GM12873 (cell line): Measurements from ENCODE around the gene PPARD.
A peak's percentile ranks its signal among the peaks of the same experiment; 100 is the strongest.

ENCODE experiments used
- TF ChIP-seq, protein P1 (sequence below): IDR thresholded peaks from 2 replicates; pipeline ENCODE4 v1.5.1; 2012; ENCODE audit warnings: low read depth, mild to moderate bottlenecking, moderate library complexity, low read length, control low read depth; ENCODE audit not compliant: insufficient read depth; ENCODE audit errors: missing control alignments

The PPARD gene

DNA sequence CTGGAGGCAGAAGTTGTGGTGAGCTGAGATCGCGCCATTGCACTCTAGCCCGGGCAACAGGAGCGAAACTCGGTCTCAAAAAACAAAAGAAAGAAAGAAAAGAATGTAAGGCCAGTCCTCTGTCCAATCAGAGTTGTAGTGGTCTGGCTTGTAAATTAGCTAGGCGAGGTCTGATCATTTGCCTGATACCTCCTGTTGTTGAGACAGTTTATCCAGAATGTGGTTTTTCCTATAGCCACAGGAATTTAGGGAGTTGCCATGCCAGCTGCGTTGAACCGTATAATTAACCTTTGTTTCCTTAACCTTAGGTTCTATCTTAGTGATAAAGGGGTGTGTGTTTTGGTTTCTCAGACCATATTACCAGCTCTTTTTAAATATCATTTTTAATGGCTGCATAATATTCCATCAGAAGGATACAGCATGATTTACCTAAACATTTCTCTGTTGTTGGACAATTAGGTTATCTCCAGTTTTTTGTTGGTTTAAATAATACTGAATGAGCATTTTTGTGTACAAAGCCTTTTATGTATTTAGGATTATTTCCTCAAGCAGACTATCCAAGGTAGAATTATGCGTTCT lies 11.7 kb upstream of the PPARD start:
- TF ChIP-seq, protein P1, sequence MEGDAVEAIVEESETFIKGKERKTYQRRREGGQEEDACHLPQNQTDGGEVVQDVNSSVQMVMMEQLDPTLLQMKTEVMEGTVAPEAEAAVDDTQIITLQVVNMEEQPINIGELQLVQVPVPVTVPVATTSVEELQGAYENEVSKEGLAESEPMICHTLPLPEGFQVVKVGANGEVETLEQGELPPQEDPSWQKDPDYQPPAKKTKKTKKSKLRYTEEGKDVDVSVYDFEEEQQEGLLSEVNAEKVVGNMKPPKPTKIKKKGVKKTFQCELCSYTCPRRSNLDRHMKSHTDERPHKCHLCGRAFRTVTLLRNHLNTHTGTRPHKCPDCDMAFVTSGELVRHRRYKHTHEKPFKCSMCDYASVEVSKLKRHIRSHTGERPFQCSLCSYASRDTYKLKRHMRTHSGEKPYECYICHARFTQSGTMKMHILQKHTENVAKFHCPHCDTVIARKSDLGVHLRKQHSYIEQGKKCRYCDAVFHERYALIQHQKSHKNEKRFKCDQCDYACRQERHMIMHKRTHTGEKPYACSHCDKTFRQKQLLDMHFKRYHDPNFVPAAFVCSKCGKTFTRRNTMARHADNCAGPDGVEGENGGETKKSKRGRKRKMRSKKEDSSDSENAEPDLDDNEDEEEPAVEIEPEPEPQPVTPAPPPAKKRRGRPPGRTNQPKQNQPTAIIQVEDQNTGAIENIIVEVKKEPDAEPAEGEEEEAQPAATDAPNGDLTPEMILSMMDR: no peak

DNA sequence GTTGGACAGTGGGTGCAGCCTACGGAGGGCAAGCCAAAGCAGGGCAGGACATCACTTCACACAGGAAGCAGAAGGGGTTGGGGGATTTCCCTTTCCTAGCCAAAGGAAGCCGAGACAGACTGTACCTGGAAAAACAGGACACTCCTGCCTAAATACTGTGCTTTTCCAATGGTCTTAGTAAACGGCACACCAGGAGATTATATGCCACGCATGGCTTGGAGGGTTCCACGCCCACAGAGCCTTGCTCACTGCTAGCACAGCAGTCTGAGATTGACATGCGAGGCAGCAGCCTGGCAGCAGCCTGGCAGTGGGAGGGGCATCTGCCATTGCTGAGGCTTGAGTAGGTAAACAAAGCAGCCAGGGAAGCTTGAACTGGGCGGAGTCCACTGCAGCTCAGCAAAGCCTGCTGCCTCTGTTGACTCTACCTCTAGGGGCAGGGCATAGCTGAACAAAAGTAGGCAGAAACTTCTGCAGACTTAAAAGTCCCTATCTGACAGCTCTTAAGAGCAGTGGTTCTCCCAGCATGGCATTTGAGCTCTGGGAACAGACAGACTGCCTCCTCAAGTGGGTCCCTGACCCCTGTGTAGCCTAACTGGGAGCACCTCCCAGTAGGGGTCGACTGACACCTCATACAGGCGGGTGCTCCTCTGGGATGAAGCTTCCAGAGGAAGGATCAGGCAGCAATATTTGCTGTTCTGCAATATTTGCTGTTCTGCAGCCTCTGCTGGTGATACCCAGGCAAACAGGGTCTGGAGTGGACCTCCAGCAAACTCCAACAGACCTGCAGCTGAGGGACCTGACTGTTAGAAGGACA lies 10.1 kb upstream of the PPARD start:
- TF ChIP-seq, protein P1: peak; percentile 28

DNA sequence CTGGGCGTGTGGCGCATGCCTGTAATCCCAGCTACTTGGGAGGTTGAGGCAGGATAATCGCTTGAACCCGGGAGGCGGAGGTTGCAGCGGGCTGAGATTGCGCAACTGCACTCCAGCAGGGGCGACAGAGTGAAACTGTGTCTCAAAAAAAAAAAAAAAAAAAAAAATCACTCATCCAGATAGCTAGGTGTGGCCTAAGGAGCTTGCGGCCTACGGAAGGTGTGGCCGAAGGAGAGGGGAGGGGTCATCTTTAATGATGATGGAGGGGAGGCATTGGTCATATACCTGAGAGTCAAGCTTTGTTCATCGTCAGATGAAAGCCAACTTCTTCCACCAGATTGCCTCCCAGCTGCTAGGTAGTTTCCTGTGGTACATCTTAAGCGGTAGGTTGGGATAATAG lies 801 bp upstream of the PPARD start:
- TF ChIP-seq, protein P1: no peak

DNA sequence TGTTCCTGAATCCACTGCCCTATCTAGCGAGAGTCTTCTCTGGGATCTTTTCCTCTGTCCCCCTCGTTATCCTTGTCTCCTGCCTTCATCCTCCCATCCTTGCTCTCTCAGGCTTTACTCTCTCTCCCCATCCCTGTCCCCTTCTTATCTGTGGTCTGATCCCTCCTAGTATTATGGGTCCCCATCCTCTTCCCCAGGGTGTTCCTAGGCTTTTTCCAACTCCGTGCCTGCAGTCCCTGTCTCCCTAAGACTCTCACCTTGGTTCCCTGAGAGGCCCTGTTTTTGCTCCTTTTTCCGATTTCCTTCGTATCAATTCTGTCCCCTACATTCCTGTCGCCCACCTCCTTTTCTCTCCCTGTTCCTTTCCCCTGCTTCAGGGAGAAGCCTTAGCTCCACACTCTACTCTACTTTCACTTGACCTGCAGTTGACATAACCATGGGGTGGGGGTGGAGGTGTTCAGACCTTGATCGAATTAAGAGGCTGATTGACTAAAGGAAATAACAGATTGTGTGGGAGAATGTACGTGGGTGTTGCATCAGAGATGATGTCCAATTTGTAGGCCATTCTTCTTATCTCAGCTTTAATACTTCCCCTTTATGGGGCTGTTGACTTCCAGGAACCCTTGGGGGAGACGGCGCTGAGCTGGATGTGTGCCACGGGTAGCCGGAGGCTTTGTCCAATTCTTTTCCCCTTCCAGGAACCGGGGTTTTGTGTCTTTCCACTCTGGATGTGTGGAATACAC lies 905 bp downstream of the PPARD start:
- TF ChIP-seq, protein P1: no peak

DNA sequence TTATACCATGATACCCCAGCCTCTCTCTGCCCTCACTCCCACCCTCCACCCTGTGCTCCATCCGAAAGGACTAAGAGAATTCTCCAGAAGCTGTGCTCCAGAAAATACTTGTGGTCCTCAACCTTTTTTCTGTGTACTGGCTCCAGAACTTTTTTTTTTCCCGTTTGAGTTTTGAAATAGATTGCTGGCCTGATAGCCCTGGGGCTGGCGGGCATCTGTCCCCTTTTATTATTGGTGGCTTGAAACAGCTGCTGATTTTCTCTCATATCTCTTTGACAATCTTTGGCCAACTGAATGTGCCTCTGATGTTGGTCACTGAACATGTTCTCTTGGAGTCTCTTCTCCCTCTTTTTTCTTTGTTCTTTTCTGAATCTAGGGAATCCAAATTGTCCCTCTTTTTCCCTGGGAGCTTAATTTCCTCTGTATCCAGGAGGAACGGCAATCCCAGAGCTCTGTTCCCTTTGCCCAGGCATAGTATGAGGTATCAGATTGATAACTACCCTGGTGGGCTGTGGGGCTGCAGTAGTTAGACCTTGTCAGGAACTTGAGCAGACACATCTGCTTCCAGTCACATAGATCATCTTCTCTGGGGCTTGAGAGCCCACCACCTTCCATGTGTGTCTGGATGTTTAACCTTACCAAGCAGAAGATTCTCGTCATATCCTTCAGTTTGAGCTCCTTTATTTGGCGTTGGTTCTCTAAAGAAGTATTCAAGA lies 1.6 kb downstream of the PPARD start:
- TF ChIP-seq, protein P1: no peak

DNA sequence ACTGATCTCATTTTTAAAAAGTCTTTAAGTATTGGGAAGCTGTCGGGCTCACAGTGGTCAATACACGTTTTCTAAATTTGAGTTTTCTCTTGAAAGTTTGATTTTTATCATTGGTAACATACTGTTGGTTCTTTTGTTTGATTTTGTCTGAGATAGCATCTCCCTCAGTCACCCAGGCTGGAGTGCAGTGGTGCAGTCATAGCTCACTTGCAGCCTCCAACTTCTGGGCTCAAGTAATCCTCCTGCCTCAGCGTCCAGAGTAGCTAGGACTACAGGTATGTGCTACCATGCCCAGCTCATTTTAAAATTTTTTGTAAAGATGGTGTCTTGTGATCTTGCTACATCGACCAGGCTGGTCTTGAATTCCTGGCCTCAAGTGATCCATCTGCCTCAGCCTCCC lies 9.1 kb downstream of the PPARD start:
- TF ChIP-seq, protein P1: no peak

DNA sequence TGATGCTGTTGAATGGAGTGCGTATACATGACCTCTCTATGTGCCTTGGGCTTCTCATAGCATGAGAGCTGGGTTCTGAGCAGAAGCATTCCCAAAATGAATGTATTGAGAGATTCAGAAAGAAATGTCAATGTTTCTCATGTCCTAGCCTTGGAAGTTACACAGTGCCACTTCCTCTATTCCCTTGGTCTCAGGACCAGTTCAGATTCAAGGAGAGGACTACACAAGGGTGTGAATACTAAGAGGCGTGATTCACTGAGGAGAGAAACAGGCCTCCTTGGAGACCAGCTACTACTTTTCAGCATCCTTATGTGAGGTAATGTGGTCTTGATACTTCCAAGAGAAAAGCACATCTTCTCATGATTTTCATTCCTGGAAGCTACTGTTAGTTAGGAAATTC lies 10.4 kb downstream of the PPARD start:
- TF ChIP-seq, protein P1: no peak
